NCI-H2029 treated with DMSO at 0.1 percent for 48 hours (cell line): ENCODE results near the gene AGFG2.
"Not testable (repeated sequence)": the region's sequence is repeated elsewhere in the genome, so short reads cannot be mapped to it uniquely, and the experiment has no call there.

Source experiments
- DNase-seq: peaks from one replicate; lab custom pipeline; 2025; lab: John Stamatoyannopoulos, UW

Gene AGFG2, protein sequence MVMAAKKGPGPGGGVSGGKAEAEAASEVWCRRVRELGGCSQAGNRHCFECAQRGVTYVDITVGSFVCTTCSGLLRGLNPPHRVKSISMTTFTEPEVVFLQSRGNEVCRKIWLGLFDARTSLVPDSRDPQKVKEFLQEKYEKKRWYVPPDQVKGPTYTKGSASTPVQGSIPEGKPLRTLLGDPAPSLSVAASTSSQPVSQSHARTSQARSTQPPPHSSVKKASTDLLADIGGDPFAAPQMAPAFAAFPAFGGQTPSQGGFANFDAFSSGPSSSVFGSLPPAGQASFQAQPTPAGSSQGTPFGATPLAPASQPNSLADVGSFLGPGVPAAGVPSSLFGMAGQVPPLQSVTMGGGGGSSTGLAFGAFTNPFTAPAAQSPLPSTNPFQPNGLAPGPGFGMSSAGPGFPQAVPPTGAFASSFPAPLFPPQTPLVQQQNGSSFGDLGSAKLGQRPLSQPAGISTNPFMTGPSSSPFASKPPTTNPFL

DNA sequence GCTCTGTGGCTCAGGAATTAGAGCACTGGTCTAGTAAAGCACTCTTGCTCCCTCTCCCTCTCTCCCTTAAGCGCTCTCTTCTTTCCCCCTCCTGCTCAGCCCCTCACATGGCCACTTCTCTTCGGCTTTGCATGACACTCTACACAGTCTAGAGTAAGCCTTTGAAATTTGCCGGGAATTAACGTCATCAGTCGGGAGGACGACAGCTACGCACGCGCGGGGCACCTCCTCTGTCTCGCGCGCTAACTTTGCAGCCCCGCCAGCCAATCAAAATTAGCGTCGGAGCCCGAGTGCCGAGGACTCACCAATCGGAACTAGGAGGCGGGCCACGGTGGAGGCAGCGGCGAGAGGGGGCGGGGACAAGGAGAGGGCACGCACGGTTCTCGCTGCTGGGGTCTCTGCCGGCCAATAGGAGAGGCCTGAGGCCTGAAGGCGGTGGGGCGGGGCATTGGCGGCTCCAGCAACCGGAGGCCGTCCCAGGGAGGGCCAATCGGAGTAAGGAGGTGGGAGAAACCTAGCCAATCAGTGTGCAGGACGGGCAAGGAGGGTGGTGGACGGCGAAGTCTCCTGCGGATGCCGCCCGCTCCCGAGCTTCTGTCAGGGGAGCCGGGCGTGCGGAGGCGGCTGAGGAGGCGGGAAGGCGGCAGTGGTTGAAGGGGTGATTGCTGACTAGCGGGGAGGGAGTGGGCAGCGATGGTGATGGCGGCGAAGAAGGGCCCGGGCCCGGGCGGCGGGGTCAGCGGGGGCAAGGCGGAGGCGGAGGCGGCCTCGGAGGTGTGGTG, at the start of gene AGFG2:
Gene AGFG2 (plus strand): TSS at position 550 of the 782 bp plus-strand sequence. CDS start 144 bp downstream, at position 694.
- DNase-seq = peak; percentile 97

DNA sequence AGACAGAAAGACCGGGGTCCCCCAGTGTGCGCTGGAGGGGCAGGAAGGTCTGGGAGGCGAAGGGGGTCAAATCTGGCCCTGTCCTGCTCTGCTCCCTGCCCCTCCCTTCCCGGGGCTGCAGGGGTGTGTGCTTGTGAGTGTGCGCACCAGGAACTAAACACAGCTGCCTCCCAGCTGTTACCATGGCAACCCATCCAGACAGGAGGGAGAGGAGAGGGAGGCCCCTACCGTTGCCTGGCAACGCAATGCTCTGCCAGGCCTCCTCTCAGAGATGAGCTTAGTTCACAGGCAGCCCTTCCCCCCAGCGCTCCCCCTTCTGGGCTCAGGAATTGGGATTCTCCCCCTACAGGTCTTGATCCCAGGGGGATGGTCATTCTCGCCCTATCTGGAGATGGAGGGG, 49.2 kb upstream of the AGFG2 start:
- DNase-seq = peak; percentile 80

DNA sequence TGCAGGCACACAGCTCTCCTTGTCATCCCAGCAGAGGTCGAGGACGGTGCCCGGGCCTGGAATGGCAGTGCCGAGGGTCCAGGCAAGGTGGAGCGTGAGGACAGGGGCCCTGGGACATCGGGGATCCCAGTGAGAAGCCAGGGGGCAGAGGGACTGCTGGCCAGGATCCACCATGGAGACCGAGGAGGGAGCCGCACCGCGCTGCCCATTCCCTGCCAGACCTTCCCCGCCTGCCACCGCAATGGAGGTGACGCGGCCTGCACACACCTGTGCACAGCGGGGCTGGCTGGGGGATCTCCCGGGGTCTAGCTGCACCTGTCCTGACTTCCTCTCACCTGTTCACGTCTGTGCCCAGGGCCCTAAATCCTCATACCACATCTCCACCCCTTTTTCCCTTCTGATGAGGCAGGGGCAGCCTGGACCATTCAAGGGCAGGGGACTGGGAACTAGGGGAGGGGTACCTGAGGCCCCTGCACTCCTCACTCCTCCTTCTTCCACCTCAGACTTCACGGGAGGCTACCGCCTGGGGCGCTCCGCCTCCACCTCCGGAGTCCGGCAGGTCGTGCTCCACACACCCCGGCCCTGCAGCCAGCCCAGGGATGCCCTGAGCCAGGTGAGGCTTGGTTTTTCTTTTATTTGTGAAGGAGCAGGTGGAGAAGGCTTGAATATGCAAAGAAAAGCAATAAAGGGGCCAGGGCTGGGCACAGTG, 48.4 kb upstream of the AGFG2 start:
- no peak for DNase-seq

- no peak for DNase-seq
These were observed 47.8 kb upstream of the AGFG2 start for GRCh38 chr7:100491192-100491578.

GRCh38 chr7:100492738-100493475, 46.1 kb upstream of the AGFG2 start:
- no peak for DNase-seq

- DNase-seq = no peak
These were observed 45.3 kb upstream of the AGFG2 start for GRCh38 chr7:100493476-100494264.

GRCh38 chr7:100496509-100496908, 42.5 kb upstream of the AGFG2 start:
- DNase-seq = no peak

DNA sequence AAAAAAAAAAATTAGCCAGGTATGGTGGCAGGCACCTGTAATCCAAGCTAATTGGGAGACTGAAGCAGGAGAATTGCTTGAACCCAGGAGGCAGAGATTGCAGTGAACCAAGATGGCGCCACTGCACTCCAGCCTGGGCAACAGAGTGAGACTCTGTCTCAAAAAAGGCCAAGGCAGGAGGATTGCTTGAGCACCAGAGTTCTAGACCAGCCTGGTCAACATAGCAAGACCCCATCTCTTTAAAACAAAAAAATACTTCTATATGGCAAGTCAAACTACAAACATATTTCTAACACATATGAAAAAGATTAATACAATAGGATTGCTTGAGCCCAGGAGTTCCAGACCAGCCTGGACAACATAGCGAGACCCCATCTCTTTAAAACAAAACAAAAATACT, 38.3 kb upstream of the AGFG2 start:
- not testable (repeated sequence) for DNase-seq

- DNase-seq = not testable (repeated sequence)
These were observed 35.0 kb upstream of the AGFG2 start for GRCh38 chr7:100504031-100504430.

- DNase-seq = no peak
These were observed 34.0 kb upstream of the AGFG2 start for GRCh38 chr7:100504887-100505611.

DNA sequence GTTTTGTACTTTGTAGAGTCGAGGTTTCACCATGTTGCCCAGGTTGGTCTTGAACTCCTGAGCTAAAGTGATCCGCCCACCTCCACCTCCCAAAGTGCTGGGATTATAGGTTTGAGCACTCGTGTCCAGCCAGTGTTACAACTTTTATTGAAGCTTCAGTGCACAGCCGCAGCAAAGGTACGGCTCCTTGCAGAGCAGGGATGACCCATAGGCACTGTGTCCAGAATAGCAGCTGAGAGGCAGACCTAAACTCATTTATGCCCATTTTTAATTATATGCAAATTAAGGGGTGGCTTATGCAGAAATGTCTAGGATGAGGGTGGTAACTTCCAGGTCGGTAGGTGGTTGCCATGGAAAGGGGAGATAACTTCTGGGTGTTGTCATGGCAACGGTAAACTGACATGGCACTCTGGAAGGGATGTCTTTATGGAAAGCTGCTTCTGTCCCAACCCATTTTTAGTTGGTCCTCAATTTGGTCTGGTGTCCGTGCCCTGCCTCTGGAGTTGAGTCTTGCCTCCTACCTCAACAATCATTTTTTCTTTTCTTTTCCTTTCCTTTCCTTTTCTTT, 32.6 kb upstream of the AGFG2 start:
- no peak for DNase-seq

GRCh38 chr7:100509231-100509630, 29.8 kb upstream of the AGFG2 start:
- peak; percentile 29 for DNase-seq

DNA sequence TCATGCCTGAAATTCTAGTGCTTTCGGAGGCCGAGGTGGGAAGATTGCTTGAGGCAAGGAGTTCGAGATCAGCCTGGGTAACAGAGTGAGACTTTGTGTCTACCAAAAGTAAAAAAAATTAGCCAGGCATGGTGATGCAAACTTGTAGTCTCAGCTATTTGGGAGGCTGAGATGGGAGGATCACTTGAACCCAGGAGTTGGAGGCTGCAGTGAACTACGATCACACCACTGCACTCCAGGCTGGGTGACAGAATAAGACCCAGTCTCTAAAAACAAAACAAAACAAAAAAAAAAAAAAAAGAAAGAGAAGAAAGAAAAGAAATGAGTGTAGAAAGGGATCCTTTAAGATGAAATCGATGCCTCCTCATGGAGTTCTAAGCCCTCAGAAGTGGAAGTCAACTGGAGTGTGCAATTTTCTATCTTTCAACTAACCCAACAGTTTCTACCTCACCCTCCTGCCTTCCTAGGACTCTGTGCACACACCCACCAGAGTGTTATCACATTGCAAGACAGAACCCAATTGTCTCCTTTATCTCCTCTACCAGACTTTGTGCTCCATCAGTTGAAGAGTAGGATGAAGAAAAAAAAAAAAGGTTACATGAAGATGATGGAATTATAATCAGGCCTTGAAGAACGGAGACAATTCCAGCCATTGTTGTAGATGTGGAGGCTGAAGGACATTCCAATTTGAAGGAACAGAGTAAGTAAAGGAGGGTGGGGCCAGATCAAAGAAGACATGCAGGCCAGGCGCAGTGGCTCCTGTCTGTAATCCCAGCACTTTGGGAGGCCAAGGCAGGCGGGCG, 28.4 kb upstream of the AGFG2 start:
- no peak for DNase-seq

DNA sequence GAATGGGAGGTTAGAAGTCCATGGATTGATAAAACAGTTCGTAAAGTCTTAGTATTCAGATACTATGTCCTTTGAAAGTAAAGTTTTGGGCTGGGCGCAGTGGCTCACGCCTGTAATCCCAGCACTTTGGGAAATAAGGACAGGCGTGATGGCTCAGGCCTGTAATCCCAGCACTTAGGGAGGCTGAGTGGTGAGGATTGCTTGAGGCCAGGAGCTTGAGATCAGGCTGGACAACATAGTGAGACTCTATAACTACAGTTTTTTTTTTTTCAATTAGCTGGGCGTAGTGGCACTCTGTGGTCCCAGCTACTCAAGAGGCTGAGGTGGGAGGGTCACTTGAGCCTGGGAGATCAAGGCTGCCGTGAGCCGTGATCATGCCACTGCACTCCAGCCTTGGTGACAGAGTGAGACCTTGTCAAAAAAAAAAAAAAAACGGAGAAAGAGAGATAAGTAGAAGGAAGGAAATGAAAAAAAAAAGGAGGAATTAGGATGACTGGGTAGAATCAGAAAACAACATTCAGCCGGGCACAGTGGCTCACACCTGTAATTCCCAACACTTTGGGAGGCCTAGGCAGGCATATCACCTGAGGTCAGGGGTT, 25.7 kb upstream of the AGFG2 start:
- no peak for DNase-seq

- no peak for DNase-seq
These were observed 23.9 kb upstream of the AGFG2 start for GRCh38 chr7:100515072-100515532.

GRCh38 chr7:100516135-100516812, 22.7 kb upstream of the AGFG2 start:
- DNase-seq = no peak

- DNase-seq = no peak
These were observed 21.7 kb upstream of the AGFG2 start for GRCh38 chr7:100517305-100517704.

DNA sequence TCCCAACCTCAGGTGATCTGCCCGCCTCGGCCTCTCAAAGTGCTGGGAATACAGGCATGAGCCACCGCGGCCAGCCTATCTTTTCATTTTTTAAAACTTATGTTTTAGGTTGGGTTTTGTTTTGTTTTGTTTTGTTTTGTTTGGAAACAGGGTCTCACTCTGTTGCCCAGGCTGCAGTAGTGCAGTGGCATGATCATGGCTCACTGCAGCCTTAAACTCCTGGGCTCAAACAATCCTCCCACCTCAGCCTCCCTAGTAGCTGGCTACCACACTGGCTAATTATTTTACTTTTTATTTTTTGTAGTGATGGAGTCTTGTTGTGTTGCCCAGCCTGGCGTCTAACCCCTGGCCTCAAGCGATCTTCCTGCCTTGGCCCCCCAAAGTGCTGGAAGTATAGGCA, 19.4 kb upstream of the AGFG2 start:
- no peak for DNase-seq
